Neuronal stem cell (in vitro differentiated cells): ENCODE results near the gene CFAP251. TPM values are rescaled to one million over a fixed set of nuclear protein-coding genes. Genes with fewer than 3 reads are reported as not detected.
A peak's percentile ranks its signal among the peaks of the same experiment; 100 is the strongest.
"Not testable (repeated sequence)": the region's sequence is repeated elsewhere in the genome, so short reads cannot be mapped to it uniquely, and the experiment has no call there.

ENCODE experiments used
- DNase-seq: peaks from one replicate; pipeline ENCODE4 v3.0.0-alpha.2; 2013; ENCODE audit warnings: low spot score
- H2AFZ ChIP-seq: one replicate; pipeline ENCODE4 v1.6.1; 2013; ENCODE audit warnings: mild to moderate bottlenecking, low read length, inconsistent platforms
- H2AK5ac ChIP-seq: 2 replicates; pipeline ENCODE4 v1.6.1; 2013; ENCODE audit warnings: low read depth, mild to moderate bottlenecking, inconsistent platforms, low read length, moderate library complexity, mixed read lengths
- H2BK120ac ChIP-seq: 2 replicates; pipeline ENCODE4 v1.6.1; 2013; ENCODE audit warnings: low read depth, mild to moderate bottlenecking, inconsistent platforms, low read length, moderate library complexity, mixed read lengths
- H2BK12ac ChIP-seq: one replicate; pipeline ENCODE4 v1.6.1; 2013; ENCODE audit warnings: low read length, inconsistent platforms
- H2BK15ac ChIP-seq: 2 replicates; pipeline ENCODE4 v1.6.1; 2013; ENCODE audit warnings: mild to moderate bottlenecking, low read length, inconsistent platforms, mixed read lengths
- H2BK5ac ChIP-seq: one replicate; pipeline ENCODE4 v1.6.1; 2013; ENCODE audit warnings: inconsistent platforms, mild to moderate bottlenecking, low read length, moderate library complexity
- H3K14ac ChIP-seq: one replicate; pipeline ENCODE4 v1.6.1; 2013; ENCODE audit warnings: low read length, inconsistent platforms
- H3K18ac ChIP-seq: 2 replicates; pipeline ENCODE4 v1.6.1; 2013; ENCODE audit warnings: low read length, inconsistent platforms
- H3K23ac ChIP-seq: 2 replicates; pipeline ENCODE4 v1.6.1; 2013; ENCODE audit warnings: low read depth, mild to moderate bottlenecking, mixed read lengths, low read length, inconsistent platforms; ENCODE audit not compliant: poor library complexity
- H3K27ac ChIP-seq: replicated peaks from 3 replicates; pipeline ENCODE4 v1.5.1; 2013; ENCODE audit warnings: low read length, inconsistent platforms
- H3K27me3 ChIP-seq, 3 experiments: 2 replicates each; pipeline ENCODE4 v1.6.1; 2013; ENCODE audit warnings: low read length in 3 of 3, mild to moderate bottlenecking in 2 of 3, inconsistent platforms in 1 of 3, low read depth in 1 of 3, mixed read lengths in 1 of 3, moderate library complexity in 1 of 3; ENCODE audit not compliant: control insufficient read depth in 3 of 3, insufficient read depth in 3 of 3
- H3K36me3 ChIP-seq, 2 donors: replicated peaks in 1 of 2; 2 replicates each; pipeline ENCODE4 v1.6.1; 2013; ENCODE audit warnings: low read length in 2 of 2; ENCODE audit not compliant: control insufficient read depth in 2 of 2, insufficient read depth in 2 of 2
- H3K4ac ChIP-seq: 2 replicates; pipeline ENCODE4 v1.6.1; 2013; ENCODE audit warnings: inconsistent platforms, mild to moderate bottlenecking, low read length, moderate library complexity
- H3K4me1 ChIP-seq, 2 donors: 1 replicate in 1 of 2; 2 replicates in 1 of 2; pipeline ENCODE4 v1.6.1; 2013; ENCODE audit warnings: low read length in 2 of 2, low read depth in 1 of 2; ENCODE audit not compliant: control insufficient read depth in 2 of 2, insufficient read depth in 1 of 2
- H3K4me2 ChIP-seq: one replicate; pipeline ENCODE4 v1.6.1; 2013; ENCODE audit warnings: mild to moderate bottlenecking, low read length, inconsistent platforms; ENCODE audit not compliant: insufficient read depth, poor library complexity, severe bottlenecking
- H3K4me3 ChIP-seq, 2 donors: 2 replicates each; pipeline ENCODE4 v1.5.1; 2013; ENCODE audit warnings: low read length in 2 of 2, mild to moderate bottlenecking in 2 of 2, inconsistent platforms in 1 of 2, moderate library complexity in 1 of 2
- H3K79me1 ChIP-seq: one replicate; pipeline ENCODE4 v1.6.1; 2013; ENCODE audit warnings: low read depth, mild to moderate bottlenecking, inconsistent platforms, low read length, moderate library complexity
- H3K9ac ChIP-seq: one replicate; pipeline ENCODE4 v1.6.1; 2013; ENCODE audit warnings: mild to moderate bottlenecking, low read depth, low read length, inconsistent platforms; ENCODE audit not compliant: poor library complexity
- H3K9me3 ChIP-seq, 2 donors: replicated peaks in 1 of 2; 2 replicates each; pipeline versions ENCODE3 to v1.6.1; 2013; ENCODE audit warnings: low read length in 2 of 2, mild to moderate bottlenecking in 2 of 2, inconsistent platforms in 1 of 2, low read depth in 1 of 2, mixed read lengths in 1 of 2, moderate library complexity in 1 of 2; ENCODE audit not compliant: control insufficient read depth in 2 of 2, insufficient read depth in 1 of 2
- H4K8ac ChIP-seq: one replicate; pipeline ENCODE4 v1.6.1; 2013; ENCODE audit warnings: low read depth, mild to moderate bottlenecking, inconsistent platforms, low read length, moderate library complexity
- H4K91ac ChIP-seq: one replicate; pipeline ENCODE4 v1.6.1; 2013; ENCODE audit warnings: low read length, low read depth, mild to moderate bottlenecking, inconsistent platforms; ENCODE audit not compliant: poor library complexity
- WGBS, 2 donors: extraction: QIAGEN DNeasy Blood & Tissue Kit; methylation state at CpG; one replicate each; pipeline ENCODE4 v1.1.7; 2013; ENCODE audit warnings: missing lambda C conversion rate in 2 of 2, mixed read lengths in 1 of 2; ENCODE audit not compliant: insufficient read length in 2 of 2, insufficient replicate concordance in 1 of 2; ENCODE audit errors: extremely low coverage in 2 of 2; 5-methylcytosine and 5-hydroxymethylcytosine counted together
- polyA plus RNA-seq, 2 experiments: library from polyadenylated mRNA; stranded (reverse); fragments of 200-250 nt; gene quantifications; one replicate each; pipeline ENCODE4 v1.2.3, GENCODE V29; 2013

CFAP251 gene
- 3.7 TPM for polyA plus RNA-seq (2013, experiment 1 of 2)
- polyA plus RNA-seq (2013, experiment 2 of 2) = 3.2 TPM

DNA sequence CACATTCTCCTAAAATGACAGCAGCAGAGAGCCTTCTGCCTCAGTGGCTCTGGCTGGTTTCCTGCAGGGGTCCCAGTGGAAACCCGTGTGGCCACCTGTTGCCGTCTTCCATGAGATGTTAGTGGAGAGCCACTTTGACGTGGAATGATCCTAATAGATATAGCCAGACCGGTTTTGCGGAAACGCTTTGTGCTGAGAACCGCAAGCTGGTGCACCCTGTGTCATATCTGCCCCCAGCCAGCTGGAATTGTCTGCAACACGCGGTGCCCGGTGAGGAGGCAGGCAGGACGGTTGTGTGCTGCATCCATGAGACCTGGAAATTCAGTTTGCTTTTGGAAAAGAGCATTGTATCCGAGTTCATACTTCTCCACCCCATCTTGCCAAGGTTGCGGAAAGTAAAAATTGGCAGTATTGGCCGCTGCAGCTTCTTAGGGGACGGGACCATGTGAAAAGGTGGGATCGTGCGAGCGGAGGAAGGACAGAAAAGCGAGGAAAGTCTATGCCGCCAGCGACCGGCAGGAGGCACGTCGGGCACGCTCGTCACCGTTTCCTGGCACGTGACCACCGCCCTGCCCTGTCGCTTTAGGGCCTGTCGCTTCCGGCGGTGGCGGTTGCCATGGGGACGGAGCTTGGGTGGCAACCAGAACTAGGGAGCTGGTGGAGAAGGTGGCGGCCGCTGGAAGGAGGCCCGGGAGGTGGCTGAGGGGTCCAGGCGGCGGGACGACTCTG is at the start of gene CFAP251:
Gene CFAP251 (plus strand): TSS at position 643 of the 729 bp plus-strand sequence. CDS start 2,714 bp downstream, outside the sequence.
- peaks cover 4% of the 10 kb centered on the region for H3K79me1 ChIP-seq
- H3K36me3 ChIP-seq = peaks cover 0 to 19% of the 10 kb centered on the region in 2 donors
- peak within 1 kb of the TSS; percentile 82 for H4K8ac ChIP-seq
- peak within 1 kb of the TSS; percentile 30 for H4K91ac ChIP-seq
- peak within 1 kb of the TSS in 1 of 2 donors; percentile 73 for H3K4me3 ChIP-seq
- peak within 1 kb of the TSS; percentile 68 for H3K9ac ChIP-seq
- peak within 1 kb of the TSS; percentile 98 for H2BK15ac ChIP-seq
- no peak within 1 kb of the TSS for H2BK120ac ChIP-seq
- H2BK5ac ChIP-seq = peak within 1 kb of the TSS; percentile 66
- no peak within 1 kb of the TSS for H2AFZ ChIP-seq
- H3K4me2 ChIP-seq = peak within 1 kb of the TSS; percentile 88
- no CpG with 5 or more reads among the region's 41 CpGs for WGBS, 2 donors
- H3K23ac ChIP-seq = peak within 1 kb of the TSS; percentile 10
- peak within 1 kb of the TSS; percentile 56 for H2AK5ac ChIP-seq
- H3K9me3 ChIP-seq = no peaks in the 10 kb centered on the region
- H3K18ac ChIP-seq = peak within 1 kb of the TSS; percentile 92
- no peak within 1 kb of the TSS for H3K27ac ChIP-seq
- H3K4ac ChIP-seq = peak within 1 kb of the TSS; percentile 95
- peak; percentile 92 for DNase-seq
- peak within 1 kb of the TSS; percentile 56 for H3K14ac ChIP-seq
- H3K27me3 ChIP-seq = no peaks in the 10 kb centered on the region
- peaks cover 11 to 14% of the 10 kb centered on the region in 2 donors for H3K4me1 ChIP-seq
- H2BK12ac ChIP-seq = no peak within 1 kb of the TSS

- not testable (repeated sequence) for H2AK5ac ChIP-seq, H2AFZ ChIP-seq, H3K4me3 ChIP-seq, H2BK12ac ChIP-seq, H3K4me2 ChIP-seq, H3K4ac ChIP-seq, H3K36me3 ChIP-seq, H4K8ac ChIP-seq, H4K91ac ChIP-seq, H3K23ac ChIP-seq, H3K4me1 ChIP-seq, H3K27ac ChIP-seq, H2BK15ac ChIP-seq, H3K79me1 ChIP-seq, H3K9me3 ChIP-seq, H3K9ac ChIP-seq, H3K14ac ChIP-seq, DNase-seq, H3K18ac ChIP-seq, H2BK120ac ChIP-seq, H2BK5ac ChIP-seq, H3K27me3 ChIP-seq
- no CpG with 5 or more reads among the region's 8 CpGs for WGBS, 2 donors
Observed at GRCh38 chr12:121869229-121869628, 49.2 kb upstream of the CFAP251 start.

DNA sequence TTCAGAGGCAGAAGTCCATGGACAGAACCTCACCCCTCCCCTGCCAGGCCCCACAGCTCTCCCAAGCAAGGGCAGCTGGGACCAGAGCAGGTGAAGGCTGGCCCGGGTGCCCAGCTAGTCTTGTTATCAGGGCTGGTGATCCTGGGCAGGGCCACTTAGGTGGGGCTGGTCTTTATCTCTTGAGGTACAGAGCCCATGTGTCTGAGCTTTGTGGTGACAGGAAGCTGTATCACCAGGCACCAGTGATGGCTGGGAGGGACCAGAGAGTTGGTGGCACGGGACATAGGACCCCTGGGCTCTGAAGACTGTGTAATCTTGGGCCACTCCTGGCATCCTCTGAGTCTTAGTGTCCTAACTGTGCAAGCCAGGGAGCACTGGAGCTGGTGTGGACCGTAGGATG is 46.9 kb upstream of the CFAP251 start:
- H3K27ac ChIP-seq = no peak overlapping the region
- no peak overlapping the region for H3K18ac ChIP-seq
- no peaks in the 10 kb centered on the region for H3K36me3 ChIP-seq
- H2BK15ac ChIP-seq = no peak overlapping the region
- no peak overlapping the region for H3K23ac ChIP-seq
- H4K8ac ChIP-seq = no peak overlapping the region
- DNase-seq = no peak
- H2BK5ac ChIP-seq = no peak overlapping the region
- H3K4ac ChIP-seq = no peak overlapping the region
- H3K14ac ChIP-seq = no peak overlapping the region
- H2AK5ac ChIP-seq = no peak overlapping the region
- H4K91ac ChIP-seq = no peak overlapping the region
- H3K79me1 ChIP-seq = no peaks in the 10 kb centered on the region
- H3K27me3 ChIP-seq = no peaks in the 10 kb centered on the region
- no peaks in the 10 kb centered on the region for H3K4me1 ChIP-seq
- H3K4me3 ChIP-seq = no peak overlapping the region
- no peak overlapping the region for H2BK120ac ChIP-seq
- no peak overlapping the region for H3K4me2 ChIP-seq
- H3K9me3 ChIP-seq = peaks cover 0 to 2% of the 10 kb centered on the region in 2 donors
- no peak overlapping the region for H2BK12ac ChIP-seq
- H3K9ac ChIP-seq = no peak overlapping the region
- no CpG with 5 or more reads among the region's 3 CpGs for WGBS, 2 donors
- no peak overlapping the region for H2AFZ ChIP-seq

- no peak overlapping the region for H3K14ac ChIP-seq
- no peak overlapping the region for H2BK12ac ChIP-seq
- H3K4ac ChIP-seq = no peak overlapping the region
- H3K36me3 ChIP-seq = no peaks in the 10 kb centered on the region
- no peak overlapping the region for H3K4me3 ChIP-seq
- no peaks in the 10 kb centered on the region for H3K4me1 ChIP-seq
- H3K4me2 ChIP-seq = no peak overlapping the region
- no peak overlapping the region for H3K9ac ChIP-seq
- no peak overlapping the region for H4K8ac ChIP-seq
- H2AK5ac ChIP-seq = no peak overlapping the region
- no peak overlapping the region for H3K27ac ChIP-seq
- no peak overlapping the region for H4K91ac ChIP-seq
- H2BK5ac ChIP-seq = no peak overlapping the region
- H3K23ac ChIP-seq = no peak overlapping the region
- H3K27me3 ChIP-seq = no peaks in the 10 kb centered on the region
- no peak overlapping the region for H3K18ac ChIP-seq
- H3K9me3 ChIP-seq = peaks cover 0 to 2% of the 10 kb centered on the region in 2 donors
- no peak overlapping the region for H2BK120ac ChIP-seq
- no peak for DNase-seq
- WGBS, 2 donors = no CpG with 5 or more reads among the region's 5 CpGs
- H3K79me1 ChIP-seq = no peaks in the 10 kb centered on the region
- no peak overlapping the region for H2BK15ac ChIP-seq
- H2AFZ ChIP-seq = peak overlapping the region; percentile 44
Observed at GRCh38 chr12:121872546-121873215, 45.7 kb upstream of the CFAP251 start.
